ENCODE data around the gene TF. TPM values are rescaled to one million over a fixed set of nuclear protein-coding genes. Genes with fewer than 3 reads are reported as not detected.

The TF gene
- polyA plus RNA-seq, 1 of the 3 experiments (the other 2 are of a cell fraction): 0.08 TPM

- no peak overlapping the region for H3K9ac ChIP-seq
- H3K9me2 ChIP-seq: no peaks in the 10 kb centered on the region
- H2AFZ ChIP-seq (ENCODE audit: low read depth): no peak overlapping the region
- no peak overlapping the region for H3K4me2 ChIP-seq
- no peaks in the 10 kb centered on the region; the same call in 1 of the 2 replicates for H3K27me3 ChIP-seq (ENCODE audit: insufficient read depth)
- H3F3A ChIP-seq (replicated peaks; ENCODE audit: insufficient read depth): no peaks in the 10 kb centered on the region
- ChIA-PET CTCF (interaction anchor here (1.4 kb wide), 1 partner anchor 16 kb away, joined by 4 read pairs; no protein-coding TSS in a partner anchor), POLR2A (no interaction called here)
- H3K4me3 ChIP-seq (ENCODE audit: low read depth in 2 of 2, low read length in 1 of 2): no peak overlapping the region
- H3K4me1 ChIP-seq (ENCODE audit: control insufficient read depth in 1 of 2, insufficient read depth in 2 of 2, low read depth in 1 of 2, low read length in 1 of 2): peaks cover 0 to 2% of the 10 kb centered on the region in 2 experiments; a peak in 1 of 4 replicates
- H3K79me2 ChIP-seq (ENCODE audit: insufficient read depth): no peaks in the 10 kb centered on the region
- TF ChIP-seq MEF2A (IDR thresholded peaks at IDR 0.05; ENCODE audit: borderline replicate concordance, low read depth) (no peak), TEAD4 (IDR thresholded peaks at IDR 0.05; ENCODE audit: borderline replicate concordance, insufficient read depth) (no peak), CTCF (IDR thresholded peaks at IDR 0.05) (no peak), RXRA (IDR thresholded peaks at IDR 0.05; ENCODE audit: borderline replicate concordance, low read depth) (no peak), MAX (IDR thresholded peaks at IDR 0.05; ENCODE audit: low read depth) (no peak), RCOR1 (IDR thresholded peaks at IDR 0.05; ENCODE audit: low read length) (no peak), REST (IDR thresholded peaks at IDR 0.05; ENCODE audit: low read depth, low read length) (no peak), FOXM1 (IDR thresholded peaks at IDR 0.05; ENCODE audit: low read depth) (no peak), PBX3 (IDR thresholded peaks at IDR 0.05) (no peak)
- no peak for DNase-seq
- H3K27ac ChIP-seq (ENCODE audit: low read depth in 2 of 2, low read length in 1 of 2): no peak overlapping the region
- H4K20me1 ChIP-seq (ENCODE audit: insufficient read depth): no peaks in the 10 kb centered on the region
- H3K36me3 ChIP-seq (replicated peaks in 1 of 2; ENCODE audit: control insufficient read depth in 1 of 2, insufficient read depth in 2 of 2, low read length in 1 of 2): no peaks in the 10 kb centered on the region
- no peaks in the 10 kb centered on the region for H3K9me3 ChIP-seq
Measured at GRCh38 chr3:133765256-133765655, 19.1 kb downstream of the TF start.

GRCh38 chr3:133767607-133768006 lies 21.4 kb downstream of the TF start:
- POLR2A ChIA-PET: no interaction called here
- CTCF ChIA-PET: no interaction called here
- 57% methylated on average over 1 of the region's 1 CpG for WGBS (ENCODE audit: low lambda C conversion rate)
- no peak for TF ChIP-seq CHD2 (IDR thresholded peaks at IDR 0.05; ENCODE audit: low read length, partially characterized antibody)
- no peak for TF ChIP-seq JUND (IDR thresholded peaks at IDR 0.05)
- TF ChIP-seq TEAD4 (IDR thresholded peaks at IDR 0.05; ENCODE audit: borderline replicate concordance, insufficient read depth): no peak
- no peak for TF ChIP-seq IRF3 (IDR thresholded peaks at IDR 0.05; ENCODE audit: low read depth, low read length)
- TF ChIP-seq GABPA (IDR thresholded peaks at IDR 0.05; ENCODE audit: low read depth): no peak
- no peak for TF ChIP-seq FOXM1 (IDR thresholded peaks at IDR 0.05; ENCODE audit: low read depth)
- TF ChIP-seq EZH2phosphoT487 (IDR thresholded peaks at IDR 0.05; ENCODE audit: borderline replicate concordance, low read depth): no peak
- TF ChIP-seq PBX3 (IDR thresholded peaks at IDR 0.05): no peak
- TF ChIP-seq MAX (IDR thresholded peaks at IDR 0.05; ENCODE audit: low read depth): no peak
- no peak for TF ChIP-seq NFIC (IDR thresholded peaks at IDR 0.05; ENCODE audit: borderline replicate concordance)
- no peak for TF ChIP-seq TAF1 (IDR thresholded peaks at IDR 0.05; ENCODE audit: borderline replicate concordance, low read depth, low read length)

More at GRCh38 chr3:133767607-133768006, 21.4 kb downstream of the TF start:
- H3K4me2 ChIP-seq: no peak overlapping the region
- H3K36me3 ChIP-seq (replicated peaks in 1 of 2; ENCODE audit: control insufficient read depth in 1 of 2, insufficient read depth in 2 of 2, low read length in 1 of 2): no peaks in the 10 kb centered on the region
- peaks cover 0 to 2% of the 10 kb centered on the region in 2 experiments; a peak in 1 of 4 replicates for H3K4me1 ChIP-seq (ENCODE audit: control insufficient read depth in 1 of 2, insufficient read depth in 2 of 2, low read depth in 1 of 2, low read length in 1 of 2)
- H2AFZ ChIP-seq (ENCODE audit: low read depth): no peak overlapping the region
- H3K9me2 ChIP-seq: no peaks in the 10 kb centered on the region
- DNase-seq: no peak
- no peak overlapping the region for H3K4me3 ChIP-seq (ENCODE audit: low read depth in 2 of 2, low read length in 1 of 2)
- no peaks in the 10 kb centered on the region for H3K79me2 ChIP-seq (ENCODE audit: insufficient read depth)
- no peak overlapping the region for H3K9ac ChIP-seq
- no peaks in the 10 kb centered on the region for H3K9me3 ChIP-seq
- no peaks in the 10 kb centered on the region for H3K27me3 ChIP-seq (ENCODE audit: insufficient read depth)
- H3F3A ChIP-seq (replicated peaks; ENCODE audit: insufficient read depth): no peaks in the 10 kb centered on the region
- H3K27ac ChIP-seq (ENCODE audit: low read depth in 2 of 2, low read length in 1 of 2): no peak overlapping the region
- H4K20me1 ChIP-seq (ENCODE audit: insufficient read depth): no peaks in the 10 kb centered on the region
